ENCODE measurements around the gene PLXNC1.
A peak's percentile ranks its signal among the peaks of the same experiment; 100 is the strongest.

The PLXNC1 gene

GRCh38 chr12:94192506-94192905 lies 44.1 kb downstream of the PLXNC1 start:
- H3K36me3 ChIP-seq (replicated peaks; ENCODE audit: insufficient read depth, low read length), result no peaks in the 10 kb centered on the region
- peaks cover 71% of the 10 kb centered on the region for H3K4me1 ChIP-seq (ENCODE audit: low read length)
- H3K9ac ChIP-seq (ENCODE audit: low read length), result peak overlapping the region; percentile 72
- no peak overlapping the region for H2AFZ ChIP-seq (ENCODE audit: low read length)
- peak overlapping the region; percentile 99 for H3K27ac ChIP-seq (ENCODE audit: low read length)
- H3K9me2 ChIP-seq (replicated peaks; ENCODE audit: insufficient read depth, low read length), result no peaks in the 10 kb centered on the region
- H3K79me2 ChIP-seq (ENCODE audit: low read length), result peaks cover 82% of the 10 kb centered on the region
- H3K9me3 ChIP-seq (replicated peaks; ENCODE audit: insufficient read depth, low read length), result no peaks in the 10 kb centered on the region
- no peaks in the 10 kb centered on the region for H3K27me3 ChIP-seq (replicated peaks; ENCODE audit: insufficient read depth, low read length)
- H3K4me3 ChIP-seq (ENCODE audit: low read length), result peak overlapping the region; percentile 4; the same call in 1 of the 2 replicates
- no peak for DNase-seq
- no peak for TF ChIP-seq EZH2phosphoT487 (IDR thresholded peaks at IDR 0.05; ENCODE audit: low read length)
- no peak for TF ChIP-seq EZH2 (optimal IDR thresholded peaks at IDR 0.05; ENCODE audit: low read depth, low read length)
- TF ChIP-seq CTCF (IDR thresholded peaks at IDR 0.05; ENCODE audit: low read length), result no peak
- no peaks in the 10 kb centered on the region for H4K20me1 ChIP-seq (ENCODE audit: insufficient read depth, low read length)
- H3F3A ChIP-seq (ENCODE audit: insufficient read depth, low read length), result peaks cover 57% of the 10 kb centered on the region
- peak overlapping the region; percentile 74 for H3K4me2 ChIP-seq (ENCODE audit: low read depth, low read length)

GRCh38 chr12:94193168-94193567 lies 44.8 kb downstream of the PLXNC1 start:
- H4K20me1 ChIP-seq (ENCODE audit: insufficient read depth, low read length), result no peaks in the 10 kb centered on the region
- TF ChIP-seq EZH2phosphoT487 (IDR thresholded peaks at IDR 0.05; ENCODE audit: low read length) (no peak), EZH2 (optimal IDR thresholded peaks at IDR 0.05; ENCODE audit: low read depth, low read length) (no peak), CTCF (IDR thresholded peaks at IDR 0.05; ENCODE audit: low read length) (no peak)
- peaks cover 64% of the 10 kb centered on the region for H3K4me1 ChIP-seq (ENCODE audit: low read length)
- DNase-seq, result peak; percentile 88
- H3K4me3 ChIP-seq (ENCODE audit: low read length), result peak overlapping the region; percentile 21; the same call in 1 of the 2 replicates
- no peaks in the 10 kb centered on the region for H3K9me3 ChIP-seq (replicated peaks; ENCODE audit: insufficient read depth, low read length)
- H3K9me2 ChIP-seq (replicated peaks; ENCODE audit: insufficient read depth, low read length), result no peaks in the 10 kb centered on the region
- peak overlapping the region; percentile 72 for H3K9ac ChIP-seq (ENCODE audit: low read length)
- H2AFZ ChIP-seq (ENCODE audit: low read length), result no peak overlapping the region
- no peaks in the 10 kb centered on the region for H3K36me3 ChIP-seq (replicated peaks; ENCODE audit: insufficient read depth, low read length)
- peak overlapping the region; percentile 74 for H3K4me2 ChIP-seq (ENCODE audit: low read depth, low read length)
- peaks cover 52% of the 10 kb centered on the region for H3F3A ChIP-seq (ENCODE audit: insufficient read depth, low read length)
- H3K27me3 ChIP-seq (replicated peaks; ENCODE audit: insufficient read depth, low read length), result no peaks in the 10 kb centered on the region
- H3K27ac ChIP-seq (ENCODE audit: low read length), result peak overlapping the region; percentile 99
- H3K79me2 ChIP-seq (ENCODE audit: low read length), result peaks cover 82% of the 10 kb centered on the region

- Histone ChIP-seq H3F3A (ENCODE audit: insufficient read depth, low read length) (peaks cover 38% of the 10 kb centered on the region), H3K79me2 (ENCODE audit: low read length) (peaks cover 86% of the 10 kb centered on the region), H4K20me1 (ENCODE audit: insufficient read depth, low read length) (no peaks in the 10 kb centered on the region), H3K9me3 (replicated peaks; ENCODE audit: insufficient read depth, low read length) (no peaks in the 10 kb centered on the region), H3K36me3 (replicated peaks; ENCODE audit: insufficient read depth, low read length) (0 out of 2 replicates have a peak, but pooled peaks cover 7% of the 10 kb centered on the region), H2AFZ (ENCODE audit: low read length) (no peak overlapping the region), H3K9me2 (replicated peaks; ENCODE audit: insufficient read depth, low read length) (no peaks in the 10 kb centered on the region), H3K9ac (ENCODE audit: low read length) (no peak overlapping the region), H3K4me3 (ENCODE audit: low read length) (no peak overlapping the region), H3K4me2 (ENCODE audit: low read depth, low read length) (no peak overlapping the region), H3K27ac (ENCODE audit: low read length) (no peak overlapping the region; the same call in 1 of the 2 replicates), H3K4me1 (ENCODE audit: low read length) (peaks cover 42% of the 10 kb centered on the region), H3K27me3 (replicated peaks; ENCODE audit: insufficient read depth, low read length) (no peaks in the 10 kb centered on the region)
- no peak for DNase-seq
- TF ChIP-seq EZH2 (optimal IDR thresholded peaks at IDR 0.05; ENCODE audit: low read depth, low read length) (no peak), EZH2phosphoT487 (IDR thresholded peaks at IDR 0.05; ENCODE audit: low read length) (no peak), CTCF (IDR thresholded peaks at IDR 0.05; ENCODE audit: low read length) (peak; percentile 25; the same call in 1 of the 2 replicates)
Measured at GRCh38 chr12:94195483-94195882, 47.1 kb downstream of the PLXNC1 start.

Data from MM.1S (cell line).